CD4-positive, alpha-beta T cell (primary cell): Measurements from ENCODE around the gene UTP18. TPM values are rescaled to one million over a fixed set of nuclear protein-coding genes. Genes with fewer than 3 reads are reported as not detected.

Experiments used
- ATAC-seq: fragments of 200-7000 bp; cut with Tn5 transposase; one replicate; pipeline ENCODE4 v1.10.0; 2022; ENCODE audit warnings: mild to moderate bottlenecking; ENCODE audit not compliant: poor library complexity
- CTCF ChIA-PET: fragments of 350-600 bp; sonication (Branson Sonifier 250); formaldehyde crosslinking; loops from one replicate; lab custom pipeline; 2021; ENCODE audit warnings: antibody characterized with exemption, inconsistent platforms; lab: Charles Lee
- POLR2A ChIA-PET: fragments of 350-600 bp; sonication (Branson Sonifier 250); formaldehyde crosslinking; loops from one replicate; lab custom pipeline; 2021; ENCODE audit warnings: antibody characterized with exemption, inconsistent platforms; lab: Charles Lee
- DNase-seq, 14 experiments: peaks; one replicate each; pipeline ENCODE4 v3.0.0-alpha.2; 2013 to 2020; ENCODE audit warnings: mixed read lengths in 2 of 14
- H3K27ac ChIP-seq, 2 donors: one replicate each; pipeline versions ENCODE4 v1.5.1 to v1.7.0; 2013; ENCODE audit warnings: low read length in 2 of 2, low read depth in 1 of 2, mild to moderate bottlenecking in 1 of 2
- H3K27me3 ChIP-seq, 2 experiments: 1 replicate in 1 of 2; 2 replicates in 1 of 2; pipeline versions ENCODE4 v1.6.1 to v1.7.0; 2013; ENCODE audit warnings: low read length in 2 of 2, control low read depth in 1 of 2, mild to moderate bottlenecking in 1 of 2, moderate library complexity in 1 of 2; ENCODE audit not compliant: insufficient read depth in 2 of 2, control insufficient read depth in 1 of 2
- H3K36me3 ChIP-seq: one replicate; pipeline ENCODE4 v1.6.1; 2013; ENCODE audit warnings: low read length, control low read depth; ENCODE audit not compliant: insufficient read depth
- H3K4me1 ChIP-seq: one replicate; pipeline ENCODE4 v1.6.1; 2013; ENCODE audit warnings: low read length, control low read depth; ENCODE audit not compliant: insufficient read depth
- H3K4me3 ChIP-seq: one replicate; pipeline ENCODE4 v1.5.1; 2013; ENCODE audit warnings: mild to moderate bottlenecking, low read length, moderate library complexity
- H3K9me3 ChIP-seq, 2 experiments: 1 replicate in 1 of 2; 2 replicates in 1 of 2; pipeline versions ENCODE4 v1.6.1 to v1.7.0; 2013; ENCODE audit warnings: low read length in 2 of 2, mild to moderate bottlenecking in 2 of 2, control low read depth in 1 of 2, moderate library complexity in 1 of 2; ENCODE audit not compliant: control insufficient read depth in 1 of 2, insufficient read depth in 1 of 2
- H3K27ac Mint-ChIP-seq: one replicate; pipeline ENCODE4 v1.8.0; 2020; ENCODE audit warnings: mixed read lengths
- H3K27me3 Mint-ChIP-seq: one replicate; pipeline ENCODE4 v1.8.0; 2021; ENCODE audit warnings: mixed read lengths
- H3K36me3 Mint-ChIP-seq: one replicate; pipeline ENCODE4 v1.8.0; 2021; ENCODE audit warnings: low read depth, mixed read lengths
- H3K4me1 Mint-ChIP-seq: one replicate; pipeline ENCODE4 v1.8.0; 2021; ENCODE audit warnings: low read depth, mixed read lengths
- H3K4me3 Mint-ChIP-seq: one replicate; pipeline ENCODE4 v1.8.0; 2020; ENCODE audit warnings: mild to moderate bottlenecking, mixed read lengths
- H3K9me3 Mint-ChIP-seq: one replicate; pipeline ENCODE4 v1.8.0; 2020; ENCODE audit warnings: mixed read lengths
- CTCF ChIP-seq: fragments of 200-600 bp; IDR thresholded peaks from one replicate; pipeline ENCODE4 v1.8.0; 2022; ENCODE audit warnings: antibody characterized with exemption, mild to moderate bottlenecking
- intact Hi-C, 2 experiments: fragments of 100-400 bp; cut with DNase I in 1 of 2; cut with micrococcal nuclease in 1 of 2; formaldehyde crosslinking; loops; one replicate each; pipeline versions ENCODE4 v1.15.1 to v1.9.0; 2023 to 2025; cut with DNase I, micrococcal nuclease
- total RNA-seq, 174 experiments: library from RNA in 2 of 174; stranded (reverse) in 2 of 174; gene quantifications; one replicate each; pipeline ENCODE4 v1.2.3 and lab custom pipeline; 2021 to 2026

UTP18 gene
- total RNA-seq, 2 experiments from 2014 or later = 48.5 to 49.8 TPM

GRCh38 chr17:51228161-51228560 lies 32.2 kb upstream of the UTP18 start:
- H3K4me1 ChIP-seq = peaks cover 8% of the 10 kb centered on the region
- peaks cover 36% of the 10 kb centered on the region for H3K36me3 Mint-ChIP-seq
- no peak for TF ChIP-seq CTCF
- no peak for ATAC-seq
- no peaks in the 10 kb centered on the region for H3K9me3 Mint-ChIP-seq
- H3K36me3 ChIP-seq = peaks cover 15% of the 10 kb centered on the region
- ChIA-PET CTCF (no interaction called here), POLR2A (no interaction called here)
- no peak overlapping the region for H3K4me3 Mint-ChIP-seq
- intact Hi-C loops = no loop called here
- DNase-seq = no peak
- no peak overlapping the region for H3K27ac ChIP-seq
- no peaks in the 10 kb centered on the region for H3K27me3 ChIP-seq
- no peaks in the 10 kb centered on the region for H3K9me3 ChIP-seq
- H3K4me1 Mint-ChIP-seq = peaks cover 44% of the 10 kb centered on the region
- H3K27ac Mint-ChIP-seq = no peak overlapping the region
- H3K27me3 Mint-ChIP-seq = no peaks in the 10 kb centered on the region
- no peak overlapping the region for H3K4me3 ChIP-seq

GRCh38 chr17:51229889-51230288 lies 30.5 kb upstream of the UTP18 start:
- Histone ChIP-seq H3K27ac (no peak overlapping the region), H3K36me3 (peaks cover 3% of the 10 kb centered on the region), H3K4me1 (peaks cover 8% of the 10 kb centered on the region), H3K4me3 (no peak overlapping the region), H3K27me3 (no peaks in the 10 kb centered on the region), H3K9me3 (no peaks in the 10 kb centered on the region)
- Mint-ChIP-seq H3K4me3 (no peak overlapping the region), H3K27ac (no peak overlapping the region), H3K9me3 (no peaks in the 10 kb centered on the region), H3K27me3 (no peaks in the 10 kb centered on the region), H3K4me1 (peaks cover 39% of the 10 kb centered on the region), H3K36me3 (peaks cover 25% of the 10 kb centered on the region)
- TF ChIP-seq CTCF = no peak
- ChIA-PET CTCF (no interaction called here), POLR2A (interaction anchor here (1.0 kb wide), 1 partner anchor 31 kb away, joined by 3 read pairs; the partner anchor contains the start of gene UTP18)
- no peak for DNase-seq
- intact Hi-C loops = no loop called here
- ATAC-seq = no peak

GRCh38 chr17:51230306-51230705 lies 30.0 kb upstream of the UTP18 start:
- no peak overlapping the region for H3K4me3 ChIP-seq
- H3K4me1 ChIP-seq = peaks cover 7% of the 10 kb centered on the region
- peaks cover 21% of the 10 kb centered on the region for H3K36me3 Mint-ChIP-seq
- intact Hi-C loops = no loop called here
- ChIA-PET CTCF (no interaction called here), POLR2A (no interaction called here)
- H3K4me3 Mint-ChIP-seq = no peak overlapping the region
- H3K4me1 Mint-ChIP-seq = peaks cover 36% of the 10 kb centered on the region
- DNase-seq (no peak), ATAC-seq (no peak)
- H3K36me3 ChIP-seq = no peaks in the 10 kb centered on the region
- no peaks in the 10 kb centered on the region for H3K27me3 ChIP-seq
- H3K27ac ChIP-seq = no peak overlapping the region
- H3K9me3 ChIP-seq = no peaks in the 10 kb centered on the region
- no peak for TF ChIP-seq CTCF
- H3K9me3 Mint-ChIP-seq = no peaks in the 10 kb centered on the region
- no peak overlapping the region for H3K27ac Mint-ChIP-seq
- H3K27me3 Mint-ChIP-seq = no peaks in the 10 kb centered on the region
